Measurements from ENCODE around the gene DOHH. TPM values are rescaled to one million over a fixed set of nuclear protein-coding genes. Genes with fewer than 3 reads are reported as not detected.

DOHH gene
- total RNA-seq, 1 experiment from 2014 or later, result 0.89 TPM

DNA sequence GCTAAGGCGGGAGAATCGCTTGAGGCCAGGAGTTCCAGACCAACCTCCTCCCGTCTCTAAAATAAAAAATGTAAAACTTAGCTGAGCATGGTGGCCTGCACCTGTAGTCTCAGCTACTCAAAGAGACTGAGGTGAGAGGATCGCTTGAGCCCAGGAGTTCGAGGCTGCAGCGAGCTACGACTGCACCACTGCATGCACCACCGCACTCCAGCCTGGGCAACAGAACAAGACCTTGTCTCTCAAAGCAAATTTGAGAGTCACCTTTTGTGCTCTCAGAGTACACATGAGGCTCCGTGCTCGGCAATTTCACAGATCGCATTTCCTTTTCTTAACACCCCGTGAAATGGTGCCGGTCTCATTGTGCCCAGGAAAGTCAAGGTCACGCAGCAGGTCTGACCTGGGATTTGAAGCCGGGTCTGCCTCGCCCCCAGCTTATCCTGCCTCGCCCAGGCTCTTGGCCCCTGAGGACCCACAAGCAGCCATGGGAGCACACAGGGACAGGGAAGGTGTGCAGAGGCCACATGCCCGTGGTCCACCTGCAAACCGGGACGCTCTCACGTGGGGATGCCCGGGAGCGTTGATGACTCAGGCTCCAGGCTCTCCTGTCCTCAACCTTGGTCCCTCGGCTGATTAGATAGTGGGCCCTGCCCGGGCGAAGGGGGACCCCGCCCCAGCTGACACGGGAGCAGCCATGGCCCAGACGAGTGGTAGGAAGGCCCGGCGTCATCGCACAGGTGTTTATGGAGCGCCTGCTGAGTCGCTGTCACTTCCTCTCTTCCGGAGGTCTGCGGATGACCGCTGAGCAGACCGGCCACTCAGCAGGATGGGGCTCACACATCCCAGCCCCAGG is 19.0 kb downstream of the DOHH start:
- H3K9me3 ChIP-seq (ENCODE audit: low read length), result no peaks in the 10 kb centered on the region
- H3K79me2 ChIP-seq (ENCODE audit: low read length), result no peaks in the 10 kb centered on the region
- H3K9me2 ChIP-seq (replicated peaks; ENCODE audit: insufficient read depth, low read length), result no peaks in the 10 kb centered on the region
- H3K27ac ChIP-seq (ENCODE audit: low read length), result peak overlapping the region; percentile 96
- H2AFZ ChIP-seq (ENCODE audit: low read length), result peak overlapping the region; percentile 65
- H3K27me3 ChIP-seq (ENCODE audit: low read length), result no peaks in the 10 kb centered on the region
- H3K36me3 ChIP-seq (ENCODE audit: insufficient read depth, low read length), result no peaks in the 10 kb centered on the region
- peak; percentile 88 for DNase-seq
- H3K9ac ChIP-seq (ENCODE audit: low read length), result peak overlapping the region; percentile 59
- no peaks in the 10 kb centered on the region for H4K20me1 ChIP-seq (ENCODE audit: insufficient read depth, low read depth, low read length)
- H3K4me2 ChIP-seq (ENCODE audit: low read depth, low read length, poor library complexity, severe bottlenecking), result peak overlapping the region; percentile 61
- peak overlapping the region; percentile 11; the same call in 1 of the 2 replicates for H3K4me3 ChIP-seq (ENCODE audit: low read length)
- H3K4me1 ChIP-seq (ENCODE audit: low read length), result peaks cover 29% of the 10 kb centered on the region

GRCh38 chr19:3480383-3481091 is 19.9 kb downstream of the DOHH start, which contains the start of gene SMIM24:
Gene SMIM24 (minus strand): TSS chr19:3480525. CDS start chr19:3480463, 62 bp downstream.
- Histone ChIP-seq H3K9ac (ENCODE audit: low read length) (peak within 1 kb of the TSS; percentile 59), H4K20me1 (ENCODE audit: insufficient read depth, low read depth, low read length) (no peaks in the 10 kb centered on the region), H3K4me1 (ENCODE audit: low read length) (peaks cover 29% of the 10 kb centered on the region), H3K4me3 (ENCODE audit: low read length) (peak within 1 kb of the TSS; percentile 11; the same call in 1 of the 2 replicates), H3K79me2 (ENCODE audit: low read length) (no peaks in the 10 kb centered on the region), H3K36me3 (ENCODE audit: insufficient read depth, low read length) (no peaks in the 10 kb centered on the region), H3K9me3 (ENCODE audit: low read length) (no peaks in the 10 kb centered on the region), H3K9me2 (replicated peaks; ENCODE audit: insufficient read depth, low read length) (no peaks in the 10 kb centered on the region), H3K27ac (ENCODE audit: low read length) (peak within 1 kb of the TSS; percentile 96), H3K4me2 (ENCODE audit: low read depth, low read length, poor library complexity, severe bottlenecking) (peak within 1 kb of the TSS; percentile 61), H2AFZ (ENCODE audit: low read length) (peak within 1 kb of the TSS; percentile 65; the same call in 1 of the 2 replicates), H3K27me3 (ENCODE audit: low read length) (no peaks in the 10 kb centered on the region)
- DNase-seq, result peak; percentile 83

DNA sequence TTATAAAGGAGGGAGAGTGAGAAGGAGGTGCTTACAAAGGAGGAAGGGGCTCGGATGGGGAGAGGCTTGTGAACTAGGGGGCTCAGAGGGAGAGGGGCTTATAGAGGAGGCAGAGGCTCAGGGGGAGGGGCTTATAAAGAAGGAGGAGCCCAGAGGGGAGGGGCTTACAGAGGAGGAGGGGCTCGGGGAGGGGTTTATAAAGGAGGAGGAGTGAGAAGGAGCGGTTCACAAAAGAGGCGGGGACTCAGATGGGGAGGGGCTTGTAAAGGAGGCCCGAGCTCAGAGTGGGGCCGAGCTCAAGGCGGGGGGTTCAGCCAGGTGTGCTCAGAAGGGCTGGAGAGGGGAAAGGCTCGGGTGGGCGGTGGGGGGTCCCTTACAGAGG is 20.6 kb downstream of the DOHH start:
- no peaks in the 10 kb centered on the region for H3K9me2 ChIP-seq (replicated peaks; ENCODE audit: insufficient read depth, low read length)
- no peaks in the 10 kb centered on the region for H3K36me3 ChIP-seq (ENCODE audit: insufficient read depth, low read length)
- no peaks in the 10 kb centered on the region for H3K79me2 ChIP-seq (ENCODE audit: low read length)
- no peaks in the 10 kb centered on the region for H3K27me3 ChIP-seq (ENCODE audit: low read length)
- no peaks in the 10 kb centered on the region for H3K9me3 ChIP-seq (ENCODE audit: low read length)
- H4K20me1 ChIP-seq (ENCODE audit: insufficient read depth, low read depth, low read length), result no peaks in the 10 kb centered on the region
- no peak overlapping the region for H3K9ac ChIP-seq (ENCODE audit: low read length)
- peaks cover 29% of the 10 kb centered on the region for H3K4me1 ChIP-seq (ENCODE audit: low read length)
- no peak overlapping the region for H3K4me2 ChIP-seq (ENCODE audit: low read depth, low read length, poor library complexity, severe bottlenecking)
- H3K27ac ChIP-seq (ENCODE audit: low read length), result peak overlapping the region; percentile 96
- H2AFZ ChIP-seq (ENCODE audit: low read length), result no peak overlapping the region
- peak; percentile 73 for DNase-seq
- H3K4me3 ChIP-seq (ENCODE audit: low read length), result no peak overlapping the region

- Histone ChIP-seq H4K20me1 (ENCODE audit: insufficient read depth, low read depth, low read length) (no peaks in the 10 kb centered on the region), H3K4me2 (ENCODE audit: low read depth, low read length, poor library complexity, severe bottlenecking) (no peak overlapping the region), H3K79me2 (ENCODE audit: low read length) (no peaks in the 10 kb centered on the region), H3K4me3 (ENCODE audit: low read length) (no peak overlapping the region), H2AFZ (ENCODE audit: low read length) (no peak overlapping the region), H3K27ac (ENCODE audit: low read length) (peak overlapping the region; percentile 96; the same call in 1 of the 2 replicates), H3K9ac (ENCODE audit: low read length) (no peak overlapping the region), H3K9me2 (replicated peaks; ENCODE audit: insufficient read depth, low read length) (no peaks in the 10 kb centered on the region), H3K9me3 (ENCODE audit: low read length) (no peaks in the 10 kb centered on the region), H3K36me3 (ENCODE audit: insufficient read depth, low read length) (no peaks in the 10 kb centered on the region), H3K4me1 (ENCODE audit: low read length) (peaks cover 29% of the 10 kb centered on the region), H3K27me3 (ENCODE audit: low read length) (no peaks in the 10 kb centered on the region)
- peak; percentile 89 for DNase-seq
Measured at GRCh38 chr19:3479177-3479833, 21.2 kb downstream of the DOHH start.

DNA sequence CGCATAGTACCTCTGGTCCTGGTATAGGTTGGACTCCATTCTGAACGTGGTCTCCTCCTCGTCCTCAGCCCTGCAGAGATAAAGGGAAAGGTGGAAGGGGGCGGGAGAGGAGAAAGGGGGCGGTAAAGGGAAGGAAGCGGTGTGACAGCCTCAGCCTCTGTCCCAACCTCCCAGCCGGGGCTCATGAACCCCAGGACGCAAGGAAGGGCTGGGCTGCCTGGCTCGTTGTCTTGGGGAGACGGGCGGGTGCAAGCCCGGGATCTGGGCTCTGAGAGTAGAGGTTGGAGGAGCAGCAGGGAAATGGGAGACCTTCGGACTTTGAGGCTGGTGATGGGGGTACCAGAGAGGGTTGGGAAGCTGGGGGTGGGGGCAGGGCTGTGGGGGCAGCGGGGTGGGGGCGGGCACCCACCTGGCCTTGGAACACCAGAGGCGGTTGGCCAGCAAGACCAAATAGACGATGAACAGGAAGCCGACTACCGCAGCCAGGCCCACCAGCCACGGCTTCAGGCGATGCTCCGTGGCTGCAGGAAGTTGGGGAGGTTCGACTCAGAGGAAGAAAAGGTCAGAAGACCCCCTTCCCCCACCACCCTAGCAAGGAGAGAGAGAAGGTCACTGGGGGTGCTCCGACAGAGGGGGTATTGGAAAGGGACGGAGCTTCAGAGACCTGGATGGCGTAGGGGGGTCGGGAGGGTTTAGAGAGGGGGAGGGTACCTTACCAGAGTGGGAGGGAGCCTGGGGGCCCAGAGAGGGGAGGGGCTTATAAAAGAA is 21.9 kb downstream of the DOHH start:
- DNase-seq, result peak; percentile 50

GRCh38 chr19:3477951-3478350 is 22.5 kb downstream of the DOHH start:
- Histone ChIP-seq H2AFZ (ENCODE audit: low read length) (no peak overlapping the region), H3K9me2 (replicated peaks; ENCODE audit: insufficient read depth, low read length) (no peaks in the 10 kb centered on the region), H3K79me2 (ENCODE audit: low read length) (no peaks in the 10 kb centered on the region), H3K27me3 (ENCODE audit: low read length) (no peaks in the 10 kb centered on the region), H3K36me3 (ENCODE audit: insufficient read depth, low read length) (no peaks in the 10 kb centered on the region), H4K20me1 (ENCODE audit: insufficient read depth, low read depth, low read length) (no peaks in the 10 kb centered on the region), H3K4me2 (ENCODE audit: low read depth, low read length, poor library complexity, severe bottlenecking) (no peak overlapping the region), H3K4me3 (ENCODE audit: low read length) (no peak overlapping the region), H3K9ac (ENCODE audit: low read length) (no peak overlapping the region), H3K9me3 (ENCODE audit: low read length) (no peaks in the 10 kb centered on the region), H3K27ac (ENCODE audit: low read length) (no peak overlapping the region), H3K4me1 (ENCODE audit: low read length) (peaks cover 28% of the 10 kb centered on the region)
- DNase-seq, result no peak

More for the DNA sequence above, 21.9 kb downstream of the DOHH start:
- no peaks in the 10 kb centered on the region for H4K20me1 ChIP-seq (ENCODE audit: insufficient read depth, low read depth, low read length)
- H3K79me2 ChIP-seq (ENCODE audit: low read length), result no peaks in the 10 kb centered on the region
- H3K27me3 ChIP-seq (ENCODE audit: low read length), result no peaks in the 10 kb centered on the region
- H3K4me1 ChIP-seq (ENCODE audit: low read length), result peaks cover 29% of the 10 kb centered on the region
- no peak overlapping the region for H3K4me3 ChIP-seq (ENCODE audit: low read length)
- no peak overlapping the region for H2AFZ ChIP-seq (ENCODE audit: low read length)
- no peak overlapping the region for H3K4me2 ChIP-seq (ENCODE audit: low read depth, low read length, poor library complexity, severe bottlenecking)
- no peak overlapping the region for H3K9ac ChIP-seq (ENCODE audit: low read length)
- H3K9me2 ChIP-seq (replicated peaks; ENCODE audit: insufficient read depth, low read length), result no peaks in the 10 kb centered on the region
- no peaks in the 10 kb centered on the region for H3K9me3 ChIP-seq (ENCODE audit: low read length)
- H3K27ac ChIP-seq (ENCODE audit: low read length), result no peak overlapping the region
- no peaks in the 10 kb centered on the region for H3K36me3 ChIP-seq (ENCODE audit: insufficient read depth, low read length)

DNA sequence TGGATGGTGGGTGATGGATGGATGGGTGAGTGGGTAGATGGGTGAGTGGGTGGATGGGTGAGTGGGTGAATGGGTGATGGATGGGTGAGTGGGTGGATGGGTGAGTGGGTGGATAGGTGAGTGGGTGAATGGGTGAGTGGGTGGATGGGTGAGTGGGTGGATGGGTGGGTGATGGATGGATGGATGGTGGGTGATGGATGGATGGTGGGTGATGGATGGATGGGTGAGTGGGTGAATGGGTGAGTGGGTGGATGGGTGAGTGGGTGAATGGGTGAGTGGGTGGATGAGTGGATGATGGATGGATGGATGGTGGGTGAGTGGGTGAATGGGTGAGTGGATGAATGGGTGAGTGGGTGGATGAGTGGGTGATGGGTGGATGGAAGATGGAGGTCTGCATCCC is 23.0 kb downstream of the DOHH start:
- Histone ChIP-seq H4K20me1 (ENCODE audit: insufficient read depth, low read depth, low read length) (no peaks in the 10 kb centered on the region), H2AFZ (ENCODE audit: low read length) (no peak overlapping the region), H3K9me3 (ENCODE audit: low read length) (no peaks in the 10 kb centered on the region), H3K4me1 (ENCODE audit: low read length) (peaks cover 25% of the 10 kb centered on the region), H3K27me3 (ENCODE audit: low read length) (no peaks in the 10 kb centered on the region), H3K27ac (ENCODE audit: low read length) (no peak overlapping the region), H3K36me3 (ENCODE audit: insufficient read depth, low read length) (no peaks in the 10 kb centered on the region), H3K4me3 (ENCODE audit: low read length) (no peak overlapping the region), H3K79me2 (ENCODE audit: low read length) (no peaks in the 10 kb centered on the region), H3K4me2 (ENCODE audit: low read depth, low read length, poor library complexity, severe bottlenecking) (no peak overlapping the region), H3K9ac (ENCODE audit: low read length) (no peak overlapping the region), H3K9me2 (replicated peaks; ENCODE audit: insufficient read depth, low read length) (no peaks in the 10 kb centered on the region)
- DNase-seq, result no peak
